GM12873 (cell line): Measurements from ENCODE around the gene PALLD.

Experiments used
- CTCF ChIP-seq: IDR thresholded peaks from 2 replicates; pipeline ENCODE4 v1.5.1; 2012; ENCODE audit warnings: low read depth, mild to moderate bottlenecking, moderate library complexity, low read length, control low read depth; ENCODE audit not compliant: insufficient read depth; ENCODE audit errors: missing control alignments

Gene PALLD

GRCh38 chr4:168594121-168594520 is 97.3 kb downstream of the PALLD start:
- no peak for TF ChIP-seq CTCF

GRCh38 chr4:168598191-168598590 is 101.3 kb downstream of the PALLD start:
- TF ChIP-seq CTCF, result no peak

- no peak for TF ChIP-seq CTCF
Measured at GRCh38 chr4:168600796-168601583, 104.1 kb downstream of the PALLD start.

- no peak for TF ChIP-seq CTCF
Measured at GRCh38 chr4:168601899-168602298, 105.0 kb downstream of the PALLD start.

DNA sequence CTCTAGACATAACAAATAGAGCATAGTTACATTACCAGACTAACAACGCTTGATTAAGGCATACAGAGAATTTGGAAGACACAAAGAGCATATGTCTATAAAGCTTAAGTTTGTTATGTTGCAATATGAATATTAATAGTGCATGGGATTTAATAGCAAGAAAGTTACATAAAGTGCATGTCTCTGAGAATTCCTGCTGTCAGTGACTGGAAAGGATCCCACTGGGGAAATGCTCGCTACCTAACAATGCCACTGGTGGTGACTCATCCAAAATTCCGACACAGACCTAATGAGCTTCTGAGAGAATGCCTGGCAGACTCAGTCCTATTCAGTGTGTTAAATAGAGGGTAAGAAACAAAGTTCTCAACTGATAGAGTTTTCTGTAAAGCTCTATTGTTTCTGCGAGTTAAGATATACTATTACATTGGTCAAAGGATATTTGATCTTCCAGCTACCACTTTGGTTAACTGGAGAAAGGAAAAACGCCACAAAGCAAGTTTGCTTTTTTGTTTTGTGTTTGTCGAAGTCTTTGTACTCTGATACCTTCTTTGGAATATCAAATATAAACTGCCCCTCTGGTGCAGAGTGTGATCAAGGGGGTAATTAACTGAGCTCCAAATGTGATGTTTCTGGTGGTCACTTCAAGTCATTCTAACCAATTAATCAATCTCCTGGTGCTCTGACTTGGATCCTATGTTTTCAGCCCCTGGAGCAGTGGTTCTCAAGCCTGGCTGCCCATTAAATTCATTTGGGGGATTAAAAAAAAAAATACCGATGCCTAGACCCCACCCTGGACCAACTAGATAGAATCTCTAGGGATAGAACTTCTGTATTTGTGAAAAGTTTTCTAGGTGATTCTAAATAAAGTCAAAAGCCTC is 107.9 kb downstream of the PALLD start:
- no peak for TF ChIP-seq CTCF

DNA sequence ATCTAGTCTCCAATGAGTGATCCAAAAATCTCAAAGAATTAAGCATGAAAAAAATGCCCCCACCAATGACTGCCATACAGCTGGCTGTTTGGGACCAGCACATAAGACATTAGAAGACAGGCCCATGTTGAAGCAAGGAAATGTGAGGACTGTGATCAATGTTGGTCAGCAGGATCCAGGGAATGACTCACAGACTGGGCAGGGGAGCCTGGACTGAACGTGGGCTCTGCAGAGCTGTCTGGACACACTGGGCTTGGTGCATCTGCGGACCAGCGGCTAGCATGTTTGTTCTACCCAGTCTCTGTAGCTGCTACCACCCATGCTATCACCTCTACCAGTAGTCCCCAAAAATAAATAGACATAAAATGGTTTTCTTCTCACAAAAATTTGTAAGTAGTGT is 108.6 kb downstream of the PALLD start:
- no peak for TF ChIP-seq CTCF

DNA sequence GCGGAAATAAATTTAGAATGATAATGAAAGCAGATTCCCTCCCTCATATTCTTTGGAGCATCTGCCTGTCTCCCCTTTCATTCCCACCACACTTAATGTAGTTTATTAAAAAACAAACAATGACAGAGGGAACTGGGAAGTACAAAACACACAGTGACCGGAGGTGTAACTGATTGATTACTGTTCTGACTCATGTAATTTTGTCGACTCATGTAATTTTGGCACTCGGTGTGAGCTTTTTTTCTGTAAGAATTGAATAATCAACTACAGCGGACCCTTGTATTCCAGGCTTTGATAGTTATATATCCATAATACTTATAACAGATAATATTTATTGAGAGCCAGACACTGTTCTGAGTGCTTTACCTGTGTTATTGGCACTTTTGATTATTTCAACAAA is 110.4 kb downstream of the PALLD start:
- TF ChIP-seq CTCF, result no peak
